ENCODE results near the gene DHX58. TPM values are rescaled to one million over a fixed set of nuclear protein-coding genes. Genes with fewer than 3 reads are reported as not detected.

The DHX58 gene
- total RNA-seq, 1 donor from 2014 or later, result not detected

DNA sequence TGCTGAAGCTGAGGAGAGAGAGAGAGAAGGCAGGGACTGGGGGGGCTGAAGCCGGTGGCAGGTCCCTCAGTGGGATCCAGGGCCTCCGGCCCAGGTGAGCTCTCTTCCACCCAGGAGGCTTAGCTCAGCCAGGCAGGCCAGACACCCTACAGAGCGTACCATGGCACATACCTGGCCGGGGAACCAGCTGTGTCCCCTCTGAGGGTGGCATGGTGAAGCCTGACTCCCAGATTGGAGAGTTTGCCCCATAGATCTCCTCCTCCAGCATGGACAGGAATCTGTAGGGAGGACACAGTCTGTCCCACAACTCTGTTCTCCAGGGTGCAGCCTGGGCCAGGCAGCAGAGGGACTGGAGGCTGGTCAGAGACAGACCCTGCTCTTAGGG lies 5.6 kb upstream of the DHX58 start:
- Mint-ChIP-seq H3K4me1 (peaks cover 12% of the 10 kb centered on the region), H3K27me3 (ENCODE audit: insufficient read depth, low read depth) (peaks cover 5% of the 10 kb centered on the region), H3K4me3 (no peak overlapping the region), H3K27ac (no peak overlapping the region), H3K9me3 (no peaks in the 10 kb centered on the region), H3K36me3 (peaks cover 7% of the 10 kb centered on the region)
- Histone ChIP-seq H3K4me3 (no peak overlapping the region), H3K36me3 (no peaks in the 10 kb centered on the region), H3F3A (ENCODE audit: low read depth) (peaks cover 19% of the 10 kb centered on the region), H3K9me3 (ENCODE audit: low read depth) (no peaks in the 10 kb centered on the region), H4K20me1 (ENCODE audit: low read depth) (no peaks in the 10 kb centered on the region), H3K4me1 (peaks cover 15% of the 10 kb centered on the region), H2AFZ (replicated peaks) (no peak overlapping the region), H3K9ac (no peak overlapping the region), H3K79me2 (ENCODE audit: low read depth) (no peaks in the 10 kb centered on the region), H3K4me2 (no peak overlapping the region), H3K27ac (no peak overlapping the region), H3K27me3 (no peaks in the 10 kb centered on the region)
- no peak for DNase-seq (ENCODE audit: low spot score)
- TF ChIP-seq, protein P1, sequence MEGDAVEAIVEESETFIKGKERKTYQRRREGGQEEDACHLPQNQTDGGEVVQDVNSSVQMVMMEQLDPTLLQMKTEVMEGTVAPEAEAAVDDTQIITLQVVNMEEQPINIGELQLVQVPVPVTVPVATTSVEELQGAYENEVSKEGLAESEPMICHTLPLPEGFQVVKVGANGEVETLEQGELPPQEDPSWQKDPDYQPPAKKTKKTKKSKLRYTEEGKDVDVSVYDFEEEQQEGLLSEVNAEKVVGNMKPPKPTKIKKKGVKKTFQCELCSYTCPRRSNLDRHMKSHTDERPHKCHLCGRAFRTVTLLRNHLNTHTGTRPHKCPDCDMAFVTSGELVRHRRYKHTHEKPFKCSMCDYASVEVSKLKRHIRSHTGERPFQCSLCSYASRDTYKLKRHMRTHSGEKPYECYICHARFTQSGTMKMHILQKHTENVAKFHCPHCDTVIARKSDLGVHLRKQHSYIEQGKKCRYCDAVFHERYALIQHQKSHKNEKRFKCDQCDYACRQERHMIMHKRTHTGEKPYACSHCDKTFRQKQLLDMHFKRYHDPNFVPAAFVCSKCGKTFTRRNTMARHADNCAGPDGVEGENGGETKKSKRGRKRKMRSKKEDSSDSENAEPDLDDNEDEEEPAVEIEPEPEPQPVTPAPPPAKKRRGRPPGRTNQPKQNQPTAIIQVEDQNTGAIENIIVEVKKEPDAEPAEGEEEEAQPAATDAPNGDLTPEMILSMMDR (IDR thresholded peaks at IDR 0.05), result no peak
- TF ChIP-seq EZH2 (IDR thresholded peaks at IDR 0.05) (no peak), EZH2phosphoT487 (IDR thresholded peaks at IDR 0.05) (no peak)

DNA sequence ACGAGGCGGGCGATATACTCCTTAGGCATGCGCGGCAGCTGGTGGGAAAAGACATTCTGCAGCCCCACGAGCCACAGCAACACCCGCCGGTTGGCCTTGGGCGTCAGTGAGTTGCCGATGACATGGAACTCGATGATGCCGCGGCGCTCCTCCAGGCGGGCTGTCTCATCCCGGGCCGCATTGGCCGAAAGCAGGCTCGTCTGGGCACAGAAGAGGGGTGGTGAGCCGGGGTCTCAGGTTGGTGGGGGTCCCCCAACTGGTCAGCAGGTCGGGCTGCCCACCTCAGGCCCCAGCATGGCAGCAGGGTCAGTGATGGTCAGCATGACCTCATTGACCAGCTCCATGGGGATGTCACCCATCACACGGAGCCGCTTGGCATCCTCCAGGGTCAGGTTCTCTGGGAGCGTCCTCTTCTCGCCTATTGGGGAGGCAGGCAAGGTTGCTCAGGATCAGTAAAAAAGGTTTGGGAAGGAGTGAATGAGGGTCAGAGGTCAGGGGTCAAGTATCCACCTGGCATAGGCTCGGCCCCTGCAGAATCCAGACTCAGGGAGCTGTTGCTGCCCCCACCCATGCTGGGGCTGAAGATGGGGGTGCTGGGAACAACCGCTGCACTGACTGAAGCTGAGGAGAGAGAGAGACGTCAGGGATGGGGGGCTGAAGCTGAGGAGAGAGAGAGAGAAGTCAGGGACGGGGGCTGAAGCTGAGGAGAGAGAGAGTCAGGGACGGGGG lies 5.0 kb upstream of the DHX58 start:
- Mint-ChIP-seq H3K9me3 (no peaks in the 10 kb centered on the region), H3K4me3 (no peak overlapping the region), H3K36me3 (peaks cover 7% of the 10 kb centered on the region), H3K4me1 (peaks cover 12% of the 10 kb centered on the region), H3K27ac (no peak overlapping the region), H3K27me3 (ENCODE audit: insufficient read depth, low read depth) (peaks cover 5% of the 10 kb centered on the region)
- TF ChIP-seq EZH2 (IDR thresholded peaks at IDR 0.05), result no peak
- TF ChIP-seq, protein P1 (IDR thresholded peaks at IDR 0.05), result no peak
- TF ChIP-seq EZH2phosphoT487 (IDR thresholded peaks at IDR 0.05), result no peak
- no peak overlapping the region for H3K4me2 ChIP-seq
- H3K9me3 ChIP-seq (ENCODE audit: low read depth), result no peaks in the 10 kb centered on the region
- H2AFZ ChIP-seq (replicated peaks), result no peak overlapping the region
- no peaks in the 10 kb centered on the region for H3K79me2 ChIP-seq (ENCODE audit: low read depth)
- H3K9ac ChIP-seq, result no peak overlapping the region
- H4K20me1 ChIP-seq (ENCODE audit: low read depth), result no peaks in the 10 kb centered on the region
- peaks cover 10% of the 10 kb centered on the region for H3K4me1 ChIP-seq
- H3K36me3 ChIP-seq, result no peaks in the 10 kb centered on the region
- H3K27ac ChIP-seq, result no peak overlapping the region
- no peaks in the 10 kb centered on the region for H3K27me3 ChIP-seq
- H3K4me3 ChIP-seq, result no peak overlapping the region
- peaks cover 13% of the 10 kb centered on the region for H3F3A ChIP-seq (ENCODE audit: low read depth)
- DNase-seq (ENCODE audit: low spot score), result no peak

DNA sequence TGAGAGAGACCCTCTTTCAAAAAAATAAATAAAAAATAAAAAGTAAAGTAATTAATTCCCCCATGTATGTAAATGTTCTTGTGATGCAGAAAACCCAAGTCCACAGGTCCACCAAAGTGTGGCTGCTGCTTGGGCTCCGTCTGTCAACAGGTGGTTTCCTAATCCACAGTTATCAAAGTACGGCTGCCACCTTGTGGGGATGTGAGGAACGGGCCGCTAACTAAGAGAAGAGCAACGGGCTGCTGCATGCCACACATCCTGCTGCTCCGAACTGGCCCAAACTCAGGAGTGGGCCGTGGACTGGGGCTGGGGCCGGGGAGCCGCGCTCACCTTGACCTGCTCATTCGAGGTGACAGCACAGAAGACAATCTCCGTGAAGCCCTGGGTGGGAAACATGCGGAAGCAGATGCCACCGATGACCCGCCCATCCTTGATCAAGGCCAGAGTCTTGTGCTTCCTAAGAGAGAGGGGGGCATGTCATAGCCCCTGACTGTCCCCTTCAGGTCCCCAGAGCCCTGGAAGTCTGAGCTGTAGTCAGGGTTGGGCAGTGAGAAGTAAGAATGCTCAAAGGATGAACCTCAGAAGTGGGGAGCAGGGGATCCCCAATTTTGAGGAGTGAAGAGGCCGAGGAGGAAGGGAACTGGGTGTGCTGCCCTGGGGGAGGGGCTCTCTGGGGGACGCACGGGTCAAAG lies 4.3 kb upstream of the DHX58 start:
- peaks cover 6% of the 10 kb centered on the region for H3F3A ChIP-seq (ENCODE audit: low read depth)
- no peaks in the 10 kb centered on the region for H3K36me3 ChIP-seq
- no peak overlapping the region for H3K9ac ChIP-seq
- DNase-seq (ENCODE audit: low spot score), result peak; percentile 89
- no peaks in the 10 kb centered on the region for H3K27me3 ChIP-seq
- Mint-ChIP-seq H3K4me3 (peak overlapping the region; percentile 39), H3K27ac (no peak overlapping the region), H3K9me3 (no peaks in the 10 kb centered on the region), H3K36me3 (peaks cover 4% of the 10 kb centered on the region), H3K27me3 (ENCODE audit: insufficient read depth, low read depth) (peaks cover 5% of the 10 kb centered on the region), H3K4me1 (peaks cover 15% of the 10 kb centered on the region)
- no peaks in the 10 kb centered on the region for H3K9me3 ChIP-seq (ENCODE audit: low read depth)
- no peaks in the 10 kb centered on the region for H3K79me2 ChIP-seq (ENCODE audit: low read depth)
- H4K20me1 ChIP-seq (ENCODE audit: low read depth), result no peaks in the 10 kb centered on the region
- TF ChIP-seq, protein P1 (IDR thresholded peaks at IDR 0.05), result peak; percentile 76
- TF ChIP-seq EZH2 (IDR thresholded peaks at IDR 0.05) (no peak), EZH2phosphoT487 (IDR thresholded peaks at IDR 0.05) (no peak)
- no peak overlapping the region for H3K4me3 ChIP-seq
- H3K4me1 ChIP-seq, result peaks cover 5% of the 10 kb centered on the region
- no peak overlapping the region for H3K4me2 ChIP-seq
- no peak overlapping the region for H3K27ac ChIP-seq
- H2AFZ ChIP-seq (replicated peaks), result no peak overlapping the region

Data from neural progenitor cell (in vitro differentiated cells).